IMR-90 (cell line): ENCODE results near the gene RCBTB2. TPM values are rescaled to one million over a fixed set of nuclear protein-coding genes. Genes with fewer than 3 reads are reported as not detected.

Source experiments
- ATAC-seq: fragments of 200-7000 bp; cut with Tn5 transposase; 2 replicates; pipeline ENCODE4 v1.9.1; 2020; ENCODE audit warnings: low read depth, mild to moderate bottlenecking, moderate library complexity
- BruUV-seq: library from RNA; stranded (reverse); fragments of 400-500 nt; replicated peaks from 2 replicates; lab custom pipeline; 2021; lab: Mats Ljungman, UMichigan
- CTCF ChIA-PET: fragments of 300-600 bp; formaldehyde crosslinking; extraction: SDS; loops from one replicate; lab custom pipeline; 2021; ENCODE audit warnings: antibody characterized with exemption; lab: Yijun Ruan, JAX
- POLR2A ChIA-PET: fragments of 300-600 bp; sonication (Branson Sonifier 250); formaldehyde crosslinking; loops from one replicate; lab custom pipeline; 2022; ENCODE audit warnings: antibody characterized with exemption; ENCODE audit not compliant: unreplicated experiment; lab: Charles Lee
- DNase-seq: peaks from one replicate; pipeline ENCODE4 v3.0.0; 2013
- H2AFZ ChIP-seq: replicated peaks from 2 replicates; pipeline ENCODE3; 2013; ENCODE audit warnings: low read length, mild to moderate bottlenecking; ENCODE audit not compliant: poor library complexity
- H2AK5ac ChIP-seq: 2 replicates; pipeline ENCODE4 v1.6.1; 2013; ENCODE audit warnings: low read depth, low read length, inconsistent platforms
- H2AK9ac ChIP-seq: replicated peaks from 2 replicates; pipeline ENCODE3; 2013; ENCODE audit warnings: mild to moderate bottlenecking, low read depth, low read length, moderate library complexity; ENCODE audit not compliant: poor library complexity
- H2BK120ac ChIP-seq: 2 replicates; pipeline ENCODE4 v1.6.1; 2013; ENCODE audit warnings: low read depth, low read length, inconsistent platforms
- H2BK15ac ChIP-seq: 3 replicates; pipeline ENCODE4 v1.6.1; 2013; ENCODE audit warnings: low read depth, low read length, inconsistent platforms
- H2BK20ac ChIP-seq: 2 replicates; pipeline ENCODE4 v1.6.1; 2013; ENCODE audit warnings: low read depth, mild to moderate bottlenecking, inconsistent platforms, low read length, moderate library complexity
- H2BK5ac ChIP-seq: 2 replicates; pipeline ENCODE4 v1.6.1; 2013; ENCODE audit warnings: mild to moderate bottlenecking, low read depth, low read length, inconsistent platforms; ENCODE audit not compliant: poor library complexity, severe bottlenecking
- H3K14ac ChIP-seq: replicated peaks from 2 replicates; pipeline ENCODE4 v1.6.1; 2013; ENCODE audit warnings: low read depth, low read length, inconsistent platforms
- H3K18ac ChIP-seq: 2 replicates; pipeline ENCODE4 v1.6.1; 2013; ENCODE audit warnings: low read depth, low read length, control low read depth
- H3K23ac ChIP-seq: 2 replicates; pipeline ENCODE4 v1.6.1; 2013; ENCODE audit warnings: low read depth, low read length, inconsistent platforms
- H3K27ac ChIP-seq: 2 replicates; pipeline ENCODE4 v1.5.1; 2013; ENCODE audit warnings: mild to moderate bottlenecking, control low read depth, low read length; ENCODE audit not compliant: insufficient read depth
- H3K27me3 ChIP-seq: 2 replicates; pipeline ENCODE4 v1.6.1; 2013; ENCODE audit warnings: low read length; ENCODE audit not compliant: control insufficient read depth, insufficient read depth
- H3K36me3 ChIP-seq: 2 replicates; pipeline ENCODE4 v1.6.1; 2013; ENCODE audit warnings: low read length, mixed read lengths; ENCODE audit not compliant: control insufficient read depth, insufficient read depth
- H3K4ac ChIP-seq: 2 replicates; pipeline ENCODE4 v1.6.1; 2013; ENCODE audit warnings: low read depth, low read length, inconsistent platforms
- H3K4me1 ChIP-seq: 2 replicates; pipeline ENCODE4 v1.6.1; 2013; ENCODE audit warnings: low read length, mixed read lengths; ENCODE audit not compliant: control insufficient read depth, insufficient read depth
- H3K4me2 ChIP-seq: 2 replicates; pipeline ENCODE4 v1.6.1; 2013; ENCODE audit warnings: low read depth, mild to moderate bottlenecking, control low read depth, low read length, moderate library complexity
- H3K4me3 ChIP-seq: 2 replicates; pipeline ENCODE4 v1.5.1; 2013; ENCODE audit warnings: low read depth, mild to moderate bottlenecking, control low read depth, low read length, moderate library complexity; ENCODE audit not compliant: insufficient read depth
- H3K56ac ChIP-seq: 2 replicates; pipeline ENCODE4 v1.6.1; 2013; ENCODE audit warnings: low read length, inconsistent platforms; ENCODE audit not compliant: insufficient read depth; ENCODE audit errors: extremely low read depth
- H3K79me1 ChIP-seq, 2 experiments: 2 replicates each; pipeline ENCODE4 v1.6.1; 2013; ENCODE audit warnings: low read length in 2 of 2, inconsistent platforms in 1 of 2, low read depth in 1 of 2
- H3K9ac ChIP-seq: 2 replicates; pipeline ENCODE4 v1.6.1; 2013; ENCODE audit warnings: low read depth, low read length, control low read depth
- H3K9me1 ChIP-seq: 2 replicates; pipeline ENCODE4 v1.6.1; 2013; ENCODE audit warnings: low read length, inconsistent platforms; ENCODE audit not compliant: insufficient read depth
- H3K9me3 ChIP-seq: 2 replicates; pipeline ENCODE4 v1.6.1; 2013; ENCODE audit warnings: low read length; ENCODE audit not compliant: control insufficient read depth, insufficient read depth
- H4K20me1 ChIP-seq: 2 replicates; pipeline ENCODE4 v1.6.1; 2013; ENCODE audit warnings: low read length, inconsistent platforms; ENCODE audit not compliant: insufficient read depth
- H4K5ac ChIP-seq: 2 replicates; pipeline ENCODE4 v1.6.1; 2013; ENCODE audit warnings: mild to moderate bottlenecking, low read depth, low read length, control low read depth
- H4K8ac ChIP-seq, 2 experiments: 2 replicates each; pipeline ENCODE4 v1.6.1; 2013; ENCODE audit warnings: low read depth in 2 of 2, low read length in 2 of 2, control low read depth in 1 of 2, inconsistent platforms in 1 of 2
- H4K91ac ChIP-seq: 2 replicates; pipeline ENCODE4 v1.6.1; 2013; ENCODE audit warnings: low read depth, low read length, inconsistent platforms; ENCODE audit not compliant: insufficient read depth
- CHD1 ChIP-seq: IDR thresholded peaks from 2 replicates; pipeline ENCODE4 v1.6.1; 2012; ENCODE audit warnings: low read depth, low read length, improper control_type of control experiment
- CTCF ChIP-seq: conservative IDR thresholded peaks from 2 replicates; pipeline ENCODE4 v1.5.1; 2012; ENCODE audit warnings: mild to moderate bottlenecking, low read depth, low read length, improper control_type of control experiment
- ELK1 ChIP-seq: fragments of 150-350 bp; IDR thresholded peaks from 2 replicates; pipeline ENCODE4 v1.6.1; 2016; ENCODE audit warnings: low read depth, mild to moderate bottlenecking, low read length, moderate library complexity, borderline replicate concordance
- FOS ChIP-seq: fragments of 150-350 bp; IDR thresholded peaks from 2 replicates; pipeline ENCODE4 v1.6.1; 2016; ENCODE audit warnings: low read depth, low read length
- MAFK ChIP-seq: IDR thresholded peaks from 2 replicates; pipeline ENCODE4 v1.6.1; 2012; ENCODE audit warnings: low read depth, low read length, improper control_type of control experiment
- MXI1 ChIP-seq: IDR thresholded peaks from 2 replicates; pipeline ENCODE4 v1.6.1; 2012; ENCODE audit warnings: low read depth, mild to moderate bottlenecking, low read length, moderate library complexity, borderline replicate concordance
- POLR2A ChIP-seq: IDR thresholded peaks from 2 replicates; pipeline ENCODE4 v1.6.1; 2012; ENCODE audit warnings: mild to moderate bottlenecking, low read depth, low read length
- RAD21 ChIP-seq: IDR thresholded peaks from 2 replicates; pipeline ENCODE4 v1.6.1; 2012; ENCODE audit warnings: low read length, improper control_type of control experiment
- SMC3 ChIP-seq: fragments of 150-350 bp; IDR thresholded peaks from 2 replicates; pipeline ENCODE4 v1.6.1; 2016; ENCODE audit warnings: low read depth, mild to moderate bottlenecking, antibody characterized with exemption, low read length, moderate library complexity
- WGBS, 2 experiments: methylation state at CpG; one replicate each; pipeline versions ENCODE4 v1.1.5 to v1.1.7; 2013; ENCODE audit warnings: missing lambda C conversion rate in 2 of 2; ENCODE audit not compliant: insufficient read length in 1 of 2; ENCODE audit errors: extremely low coverage in 2 of 2; 5-methylcytosine and 5-hydroxymethylcytosine counted together
- dilution Hi-C: fragments of 300-500 bp; cut with HindIII; formaldehyde crosslinking; loops from one replicate; pipeline ENCODE4 v1.14.3; 2018; ENCODE audit warnings: low sequenced_read_pairs; ENCODE audit not compliant: unreplicated experiment
- in situ Hi-C: fragments of 300-500 bp; cut with MboI; formaldehyde crosslinking; loops from 3 replicates; pipeline ENCODE4 v1.14.3; 2019; ENCODE audit warnings: low sequenced_read_pairs, inconsistent platforms, mixed read lengths
- intact Hi-C: fragments of 100-400 bp; cut with micrococcal nuclease; formaldehyde crosslinking; loops from 2 replicates; pipeline ENCODE4 v1.10.0; 2022
- polyA plus RNA-seq, 3 experiments: library from polyadenylated mRNA; depleted of rRNA; stranded (reverse); fragments of >200 nt; gene quantifications; 2 replicates each; pipeline ENCODE4 v1.2.3, GENCODE V29; 2012; ENCODE audit warnings: low replicate concordance in 1 of 3
- total RNA-seq: library from RNA; depleted of rRNA; stranded (reverse); fragments of >200 nt; gene quantifications from 2 replicates; pipeline ENCODE4 v1.2.3, GENCODE V29; 2012
- TF ChIP-seq, protein P1 (sequence below): fragments of 150-350 bp; IDR thresholded peaks from 2 replicates; pipeline ENCODE4 v1.6.1; 2017; ENCODE audit warnings: mild to moderate bottlenecking, antibody characterized with exemption, low read length, low read depth

RCBTB2 gene
- total and polyA plus RNA-seq, 2 of the 4 experiments (the other 2 are of a cell fraction) = 4.0 to 5.2 TPM

DNA sequence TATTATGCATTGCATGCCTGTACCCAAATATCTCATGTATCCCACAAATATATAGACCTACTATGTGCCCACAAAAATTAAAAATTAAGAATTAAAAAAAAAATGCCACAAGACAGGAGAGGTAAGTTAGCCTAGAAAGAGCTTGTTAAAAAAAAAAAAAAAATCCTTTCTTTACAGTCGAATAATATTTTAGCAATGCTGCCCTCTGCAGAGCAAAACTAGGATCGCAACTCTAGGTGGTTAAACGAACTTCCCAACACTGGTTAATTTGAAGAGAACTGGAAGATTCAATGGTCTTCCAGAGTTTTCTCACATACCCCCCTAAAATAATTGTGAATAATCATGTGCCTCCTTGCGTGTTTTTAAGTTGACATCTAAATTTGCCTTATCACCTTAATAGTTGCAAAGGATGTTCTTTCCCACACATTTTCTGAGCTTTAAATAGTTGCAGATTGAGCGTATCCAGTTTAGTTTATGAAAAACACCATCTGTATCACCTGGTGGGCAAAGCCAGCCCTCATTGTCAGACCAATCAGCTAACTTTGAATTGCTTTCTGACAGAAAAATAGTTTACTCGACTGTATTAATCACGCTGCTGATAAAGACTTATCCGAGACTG is 47.4 kb upstream of the RCBTB2 start:
- H2BK120ac ChIP-seq = no peak overlapping the region
- intact Hi-C loops = loop anchor here (1.0 to 5.0 kb wide), 4 partner anchors 168 to 453 kb away; partner anchors contain the start of gene LPAR6
- H2AK5ac ChIP-seq = no peak overlapping the region
- DNase-seq (peak; percentile 56), ATAC-seq (peak; percentile 75)
- no peak overlapping the region for H2BK15ac ChIP-seq
- H3K9me3 ChIP-seq = no peaks in the 10 kb centered on the region
- H3K4me3 ChIP-seq = no peak overlapping the region
- no peak overlapping the region for H3K14ac ChIP-seq
- in situ Hi-C loops = no loop called here
- no peak overlapping the region for H2BK20ac ChIP-seq
- no TSS peak for BruUV-seq
- ChIA-PET POLR2A (interaction anchor here (0.6 kb wide), 2 partner anchors 230 to 459 kb away, joined by 3 to 5 read pairs; no protein-coding TSS in a partner anchor), CTCF (interaction anchor here (0.6 to 4.4 kb wide), 20 partner anchors 11 to 485 kb away, joined by 3 to 28 read pairs (median 4); partner anchors contain the start of genes ITM2B, LPAR6 and MED4)
- no peak overlapping the region for H2BK5ac ChIP-seq
- H2AFZ ChIP-seq = no peak overlapping the region
- H3K56ac ChIP-seq = no peak overlapping the region
- H3K4me2 ChIP-seq = no peak overlapping the region
- dilution Hi-C loops = no loop called here
- H4K20me1 ChIP-seq = no peaks in the 10 kb centered on the region
- no peak overlapping the region for H3K27ac ChIP-seq
- H3K9me1 ChIP-seq = no peaks in the 10 kb centered on the region
- H3K18ac ChIP-seq = no peak overlapping the region
- no peak overlapping the region for H4K5ac ChIP-seq
- H4K91ac ChIP-seq = no peak overlapping the region
- peaks cover 16% of the 10 kb centered on the region for H3K27me3 ChIP-seq
- no peak overlapping the region for H2AK9ac ChIP-seq
- H3K36me3 ChIP-seq = no peaks in the 10 kb centered on the region
- H3K4me1 ChIP-seq = no peaks in the 10 kb centered on the region
- no CpG with 5 or more reads among the region's 8 CpGs for WGBS, 2 experiments
- H4K8ac ChIP-seq = no peak overlapping the region
- H3K9ac ChIP-seq = no peak overlapping the region
- no peaks in the 10 kb centered on the region for H3K79me1 ChIP-seq
- H3K23ac ChIP-seq = no peak overlapping the region
- TF ChIP-seq POLR2A = no peak
- TF ChIP-seq CTCF = peak; percentile 80
- peak; percentile 78 for TF ChIP-seq SMC3
- no peak for TF ChIP-seq MAFK
- no peak for TF ChIP-seq ELK1
- peak; percentile 77 for TF ChIP-seq RAD21
- TF ChIP-seq, protein P1, sequence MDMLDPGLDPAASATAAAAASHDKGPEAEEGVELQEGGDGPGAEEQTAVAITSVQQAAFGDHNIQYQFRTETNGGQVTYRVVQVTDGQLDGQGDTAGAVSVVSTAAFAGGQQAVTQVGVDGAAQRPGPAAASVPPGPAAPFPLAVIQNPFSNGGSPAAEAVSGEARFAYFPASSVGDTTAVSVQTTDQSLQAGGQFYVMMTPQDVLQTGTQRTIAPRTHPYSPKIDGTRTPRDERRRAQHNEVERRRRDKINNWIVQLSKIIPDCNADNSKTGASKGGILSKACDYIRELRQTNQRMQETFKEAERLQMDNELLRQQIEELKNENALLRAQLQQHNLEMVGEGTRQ = no peak
- no peak for TF ChIP-seq FOS
- TF ChIP-seq CHD1 = no peak
- TF ChIP-seq MXI1 = no peak
- H3K4ac ChIP-seq = no peak overlapping the region
